ENCODE results near the gene ALG9.

Gene ALG9

GRCh38 chr11:111765320-111765983, 105.9 kb downstream of the ALG9 start:
- peak; percentile 55 for DNase-seq (ENCODE audit: low spot score)

DNA sequence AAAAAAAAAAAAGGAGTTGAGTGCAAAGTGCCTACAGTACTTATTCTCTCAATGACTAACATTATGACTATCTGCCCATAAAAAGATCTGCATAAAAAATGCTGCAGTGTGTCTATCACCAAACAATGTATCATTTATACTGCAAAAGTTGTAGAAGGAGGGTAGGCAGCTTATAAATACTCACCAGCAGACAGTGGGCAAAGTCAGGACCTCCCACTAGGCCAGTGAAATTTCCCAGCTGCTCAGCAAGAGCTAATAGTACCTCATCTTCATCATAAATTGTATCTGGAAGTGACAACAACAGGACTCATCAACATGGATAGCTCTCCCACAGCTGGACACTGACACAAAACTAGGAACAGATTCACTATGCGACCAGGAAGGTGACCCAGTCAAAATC, 106.8 kb downstream of the ALG9 start:
- DNase-seq (ENCODE audit: low spot score): peak; percentile 14

DNA sequence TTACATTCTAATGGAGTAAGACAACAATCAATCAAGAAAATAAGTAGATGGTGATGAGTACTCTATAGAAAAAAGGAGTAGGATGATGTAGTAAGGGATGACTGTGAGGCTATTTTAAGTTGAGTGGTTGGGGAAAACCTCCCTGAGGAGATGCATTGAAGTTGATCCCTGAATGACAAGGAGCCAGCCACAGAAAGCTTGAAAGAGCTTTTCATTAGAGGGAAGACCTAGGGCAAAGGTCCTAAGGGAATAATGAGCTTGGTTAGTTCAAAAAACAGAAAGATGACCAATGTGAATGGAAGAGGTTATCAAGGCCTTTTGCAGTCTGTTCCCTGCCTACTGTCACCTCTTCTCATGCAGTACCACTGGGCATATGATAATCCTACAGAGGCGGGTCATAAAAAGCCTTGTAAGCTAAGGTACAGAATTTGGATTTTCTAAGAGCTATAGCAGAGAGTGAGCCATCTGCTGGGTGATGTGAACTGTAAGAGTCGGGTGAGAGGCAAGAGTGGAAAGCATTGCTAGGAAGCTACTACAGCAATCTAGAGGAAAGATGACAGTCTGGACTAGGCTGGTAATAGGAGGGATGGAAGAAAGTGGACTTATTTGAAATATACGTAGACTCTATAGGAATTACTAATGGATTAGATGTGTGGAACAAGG, 108.3 kb downstream of the ALG9 start:
- DNase-seq (ENCODE audit: low spot score): no peak

DNA sequence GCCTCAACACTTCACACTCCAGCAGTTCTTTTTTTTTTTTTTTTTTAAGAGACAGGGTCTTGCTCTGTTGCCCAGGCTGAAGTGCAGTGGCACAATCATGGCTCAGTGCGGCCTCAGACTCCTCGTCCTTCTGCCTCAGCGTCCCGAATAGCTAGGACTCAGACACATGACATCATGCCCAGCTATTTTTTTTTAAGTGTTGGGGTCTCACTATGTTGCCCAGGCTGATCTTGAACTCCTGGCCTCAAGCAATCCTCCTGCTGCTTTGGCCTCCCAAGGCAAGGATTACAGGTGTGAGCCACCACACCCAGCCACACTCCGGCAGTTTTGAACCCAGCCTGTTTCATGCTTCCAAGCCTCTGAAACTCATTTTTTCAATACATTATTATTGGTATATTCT, 108.9 kb downstream of the ALG9 start:
- no peak for DNase-seq (ENCODE audit: low spot score)

- no peak for DNase-seq (ENCODE audit: low spot score)
Measured at GRCh38 chr11:111761036-111761435, 110.3 kb downstream of the ALG9 start.

DNA sequence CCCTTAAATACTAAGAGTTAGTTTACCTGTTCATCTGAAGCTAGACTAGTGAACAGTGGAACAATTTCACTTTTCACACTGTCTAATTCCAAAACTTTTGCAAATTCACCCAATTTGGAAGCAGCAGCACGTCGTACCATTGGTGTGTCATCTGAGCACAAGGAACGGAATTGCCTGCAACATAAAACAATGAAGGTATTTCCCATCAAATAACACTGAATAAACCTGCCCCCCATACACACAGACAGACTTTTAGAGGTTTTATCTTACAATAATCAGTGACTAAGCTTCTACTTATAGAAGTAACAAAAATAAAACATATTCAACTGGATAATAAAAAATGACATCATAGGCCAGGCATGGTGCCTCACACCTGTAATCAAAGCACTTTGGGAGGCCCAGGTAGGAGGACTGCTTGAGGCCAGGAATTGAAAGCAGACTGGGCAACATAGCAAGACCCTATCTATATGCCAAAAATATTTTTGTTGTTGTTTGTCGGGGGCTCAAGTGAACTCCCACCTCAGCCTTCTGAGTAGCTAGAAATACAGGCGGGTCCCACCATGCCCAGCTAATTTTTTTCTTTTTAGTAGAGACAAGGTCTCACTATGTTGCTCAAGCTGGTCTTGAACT, 111.5 kb downstream of the ALG9 start:
- DNase-seq (ENCODE audit: low spot score): no peak

DNA sequence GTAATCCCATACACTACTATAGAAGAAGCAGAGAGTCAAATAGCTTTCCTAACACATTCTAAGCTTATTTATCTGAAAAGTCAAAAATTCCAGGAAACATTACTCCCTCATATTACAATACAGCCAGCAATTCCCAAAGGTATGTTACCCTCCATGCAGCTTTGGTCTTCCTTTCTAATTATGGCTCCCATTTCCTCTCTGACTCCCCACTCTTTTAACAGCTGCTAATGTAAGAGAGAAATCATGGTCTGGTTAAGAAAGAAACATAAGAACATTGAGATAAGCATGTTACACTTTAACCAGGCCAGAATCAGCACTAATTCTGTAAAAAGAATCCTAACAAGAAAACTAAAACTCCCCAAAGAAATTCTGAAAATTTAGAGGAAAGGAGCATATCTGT, 112.0 kb downstream of the ALG9 start:
- no peak for DNase-seq (ENCODE audit: low spot score)

- no peak for DNase-seq (ENCODE audit: low spot score)
Measured at GRCh38 chr11:111756097-111756496, 115.3 kb downstream of the ALG9 start.

- no peak for DNase-seq (ENCODE audit: low spot score)
Measured at GRCh38 chr11:111749646-111750045, 121.7 kb downstream of the ALG9 start.

- no peak for DNase-seq (ENCODE audit: low spot score)
Measured at GRCh38 chr11:111748035-111748804, 123.2 kb downstream of the ALG9 start.

GRCh38 chr11:111745719-111746504, 125.5 kb downstream of the ALG9 start:
- peak; percentile 57 for DNase-seq (ENCODE audit: low spot score)

DNA sequence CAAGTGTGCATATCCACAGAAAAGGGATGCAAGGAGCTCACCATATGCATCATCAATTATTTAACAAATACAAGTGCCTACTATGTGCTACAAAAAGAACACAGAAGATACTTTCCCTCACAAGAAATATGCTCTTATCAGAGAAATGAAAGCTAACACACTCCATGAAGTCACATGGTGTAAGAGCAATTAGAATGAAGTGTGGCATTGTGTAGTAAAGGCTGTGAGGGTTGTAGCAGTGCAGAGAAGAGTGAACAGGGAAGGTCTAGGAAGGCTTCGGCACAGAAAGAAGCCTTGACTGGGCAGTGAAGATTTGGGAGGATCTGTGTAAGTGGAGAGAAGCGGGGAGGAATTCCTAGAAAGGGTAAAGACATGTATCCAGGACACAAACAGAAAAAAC, 127.7 kb downstream of the ALG9 start:
- DNase-seq (ENCODE audit: low spot score): no peak

DNA sequence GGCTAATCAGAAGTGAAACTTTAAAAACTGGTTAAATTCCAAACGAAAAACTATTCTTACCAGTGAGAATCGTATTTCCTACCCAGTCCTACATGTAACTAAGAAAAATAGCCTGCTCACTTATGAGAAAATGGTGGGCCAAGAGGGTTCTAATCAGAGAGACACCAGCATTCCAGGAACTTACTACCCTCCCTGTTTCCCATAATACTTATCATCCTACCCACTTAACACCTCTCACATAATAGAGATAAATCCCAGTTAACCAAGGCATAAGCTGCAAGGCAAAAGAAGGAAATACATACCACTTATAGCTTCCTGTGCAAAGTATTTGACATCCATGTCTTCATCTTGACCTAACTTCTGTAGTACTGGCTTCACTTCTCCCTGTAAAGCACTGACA, 129.6 kb downstream of the ALG9 start:
- no peak for DNase-seq (ENCODE audit: low spot score)

DNA sequence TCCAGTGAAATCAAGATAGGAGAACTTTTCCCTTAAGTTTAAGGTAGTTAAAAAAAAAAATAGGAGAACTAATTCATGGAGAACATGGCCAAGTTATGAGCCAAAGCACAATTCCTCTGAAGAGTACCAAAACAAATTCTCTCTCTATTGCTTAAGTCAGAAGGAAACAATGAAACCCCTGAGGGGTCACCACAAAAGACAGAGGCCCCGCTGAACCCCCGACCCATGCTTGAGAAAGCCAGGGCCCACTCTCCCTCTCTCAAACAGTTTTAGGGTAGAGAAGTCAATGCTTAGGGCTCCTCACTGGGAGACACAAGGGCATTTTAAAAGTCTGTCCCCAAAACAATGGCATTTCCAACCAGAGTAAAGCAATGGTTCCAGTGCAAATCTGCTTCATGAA, 132.1 kb downstream of the ALG9 start:
- DNase-seq (ENCODE audit: low spot score): no peak

GRCh38 chr11:111737444-111738210, 133.8 kb downstream of the ALG9 start:
- DNase-seq (ENCODE audit: low spot score): no peak

- no peak for DNase-seq (ENCODE audit: low spot score)
Measured at GRCh38 chr11:111736621-111737443, 134.5 kb downstream of the ALG9 start.
